ENCODE measurements around the gene SEL1L3. TPM values are rescaled to one million over a fixed set of nuclear protein-coding genes. Genes with fewer than 3 reads are reported as not detected.

Gene SEL1L3
- total and polyA plus RNA-seq, 2 donors from 2014 or later = 8.2 to 60.3 TPM

- TF ChIP-seq, protein P1, sequence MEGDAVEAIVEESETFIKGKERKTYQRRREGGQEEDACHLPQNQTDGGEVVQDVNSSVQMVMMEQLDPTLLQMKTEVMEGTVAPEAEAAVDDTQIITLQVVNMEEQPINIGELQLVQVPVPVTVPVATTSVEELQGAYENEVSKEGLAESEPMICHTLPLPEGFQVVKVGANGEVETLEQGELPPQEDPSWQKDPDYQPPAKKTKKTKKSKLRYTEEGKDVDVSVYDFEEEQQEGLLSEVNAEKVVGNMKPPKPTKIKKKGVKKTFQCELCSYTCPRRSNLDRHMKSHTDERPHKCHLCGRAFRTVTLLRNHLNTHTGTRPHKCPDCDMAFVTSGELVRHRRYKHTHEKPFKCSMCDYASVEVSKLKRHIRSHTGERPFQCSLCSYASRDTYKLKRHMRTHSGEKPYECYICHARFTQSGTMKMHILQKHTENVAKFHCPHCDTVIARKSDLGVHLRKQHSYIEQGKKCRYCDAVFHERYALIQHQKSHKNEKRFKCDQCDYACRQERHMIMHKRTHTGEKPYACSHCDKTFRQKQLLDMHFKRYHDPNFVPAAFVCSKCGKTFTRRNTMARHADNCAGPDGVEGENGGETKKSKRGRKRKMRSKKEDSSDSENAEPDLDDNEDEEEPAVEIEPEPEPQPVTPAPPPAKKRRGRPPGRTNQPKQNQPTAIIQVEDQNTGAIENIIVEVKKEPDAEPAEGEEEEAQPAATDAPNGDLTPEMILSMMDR (IDR thresholded peaks at IDR 0.05; ENCODE audit: borderline replicate concordance, extremely low read depth, insufficient read depth) = no peak
- Histone ChIP-seq H3K4me3 (ENCODE audit: low read length in 3 of 3) (no peak overlapping the region), H3K27me3 (ENCODE audit: control insufficient read depth, insufficient read depth, low read length) (no peaks in the 10 kb centered on the region), H3K4me1 (ENCODE audit: control insufficient read depth in 2 of 3, insufficient read depth in 2 of 3, low read depth in 1 of 3, low read length in 3 of 3) (no peaks in the 10 kb centered on the region), H3K27ac (ENCODE audit: low read depth in 2 of 2, low read length in 2 of 2) (no peak overlapping the region), H3K36me3 (ENCODE audit: control insufficient read depth in 2 of 3, insufficient read depth in 3 of 3, low read length in 3 of 3) (no peaks in the 10 kb centered on the region), H3K9me3 (ENCODE audit: control insufficient read depth in 2 of 3, insufficient read depth in 1 of 3, low read length in 3 of 3) (no peaks in the 10 kb centered on the region), H3K9ac (ENCODE audit: low read length in 3 of 3) (no peak overlapping the region)
- no peak for DNase-seq
- intact Hi-C loops (cut with DNase I) = no loop called here
- no peak for FAIRE-seq
Observed at GRCh38 chr4:25722964-25723363, 139.8 kb downstream of the SEL1L3 start.

- intact Hi-C loops (cut with DNase I) = no loop called here
- FAIRE-seq (no peak), DNase-seq (no peak)
- Histone ChIP-seq H3K27ac (ENCODE audit: low read depth in 2 of 2, low read length in 2 of 2) (no peak overlapping the region), H3K9me3 (ENCODE audit: control insufficient read depth in 2 of 3, insufficient read depth in 1 of 3, low read length in 3 of 3) (no peaks in the 10 kb centered on the region), H3K27me3 (ENCODE audit: control insufficient read depth, insufficient read depth, low read length) (no peaks in the 10 kb centered on the region), H3K36me3 (ENCODE audit: control insufficient read depth in 2 of 3, insufficient read depth in 3 of 3, low read length in 3 of 3) (no peaks in the 10 kb centered on the region), H3K4me1 (ENCODE audit: control insufficient read depth in 2 of 3, insufficient read depth in 2 of 3, low read depth in 1 of 3, low read length in 3 of 3) (no peaks in the 10 kb centered on the region), H3K4me3 (ENCODE audit: low read length in 3 of 3) (no peak overlapping the region), H3K9ac (ENCODE audit: low read length in 3 of 3) (no peak overlapping the region)
- TF ChIP-seq, protein P1 (IDR thresholded peaks at IDR 0.05; ENCODE audit: borderline replicate concordance, extremely low read depth, insufficient read depth) = no peak
Observed at GRCh38 chr4:25713812-25714211, 149.0 kb downstream of the SEL1L3 start.

GRCh38 chr4:25712611-25713010, 150.2 kb downstream of the SEL1L3 start:
- DNase-seq = no peak
- H3K36me3 ChIP-seq (ENCODE audit: control insufficient read depth in 2 of 3, insufficient read depth in 3 of 3, low read length in 3 of 3) = no peaks in the 10 kb centered on the region
- intact Hi-C loops (cut with DNase I) = no loop called here
- no peaks in the 10 kb centered on the region for H3K9me3 ChIP-seq (ENCODE audit: control insufficient read depth in 2 of 3, insufficient read depth in 1 of 3, low read length in 3 of 3)
- FAIRE-seq = no peak
- no peak overlapping the region for H3K9ac ChIP-seq (ENCODE audit: low read length in 3 of 3)
- H3K4me3 ChIP-seq (ENCODE audit: low read length in 3 of 3) = no peak overlapping the region
- TF ChIP-seq, protein P1 (IDR thresholded peaks at IDR 0.05; ENCODE audit: borderline replicate concordance, extremely low read depth, insufficient read depth) = no peak
- H3K27me3 ChIP-seq (ENCODE audit: control insufficient read depth, insufficient read depth, low read length) = no peaks in the 10 kb centered on the region
- no peaks in the 10 kb centered on the region for H3K4me1 ChIP-seq (ENCODE audit: control insufficient read depth in 2 of 3, insufficient read depth in 2 of 3, low read depth in 1 of 3, low read length in 3 of 3)
- no peak overlapping the region for H3K27ac ChIP-seq (ENCODE audit: low read depth in 2 of 2, low read length in 2 of 2)

GRCh38 chr4:25710637-25711036, 152.2 kb downstream of the SEL1L3 start:
- no peak for FAIRE-seq
- no peaks in the 10 kb centered on the region for H3K9me3 ChIP-seq (ENCODE audit: control insufficient read depth in 2 of 3, insufficient read depth in 1 of 3, low read length in 3 of 3)
- H3K9ac ChIP-seq (ENCODE audit: low read length in 3 of 3) = no peak overlapping the region
- no peak overlapping the region for H3K4me3 ChIP-seq (ENCODE audit: low read length in 3 of 3)
- no peaks in the 10 kb centered on the region for H3K36me3 ChIP-seq (ENCODE audit: control insufficient read depth in 2 of 3, insufficient read depth in 3 of 3, low read length in 3 of 3)
- DNase-seq = no peak
- no peaks in the 10 kb centered on the region for H3K27me3 ChIP-seq (ENCODE audit: control insufficient read depth, insufficient read depth, low read length)
- intact Hi-C loops (cut with DNase I) = no loop called here
- H3K27ac ChIP-seq (ENCODE audit: low read depth in 2 of 2, low read length in 2 of 2) = no peak overlapping the region
- TF ChIP-seq, protein P1 (IDR thresholded peaks at IDR 0.05; ENCODE audit: borderline replicate concordance, extremely low read depth, insufficient read depth) = no peak
- no peaks in the 10 kb centered on the region for H3K4me1 ChIP-seq (ENCODE audit: control insufficient read depth in 2 of 3, insufficient read depth in 2 of 3, low read depth in 1 of 3, low read length in 3 of 3)

Data from kidney (tissue), 14 donors.